ENCODE results near the gene TBCK.

DNA sequence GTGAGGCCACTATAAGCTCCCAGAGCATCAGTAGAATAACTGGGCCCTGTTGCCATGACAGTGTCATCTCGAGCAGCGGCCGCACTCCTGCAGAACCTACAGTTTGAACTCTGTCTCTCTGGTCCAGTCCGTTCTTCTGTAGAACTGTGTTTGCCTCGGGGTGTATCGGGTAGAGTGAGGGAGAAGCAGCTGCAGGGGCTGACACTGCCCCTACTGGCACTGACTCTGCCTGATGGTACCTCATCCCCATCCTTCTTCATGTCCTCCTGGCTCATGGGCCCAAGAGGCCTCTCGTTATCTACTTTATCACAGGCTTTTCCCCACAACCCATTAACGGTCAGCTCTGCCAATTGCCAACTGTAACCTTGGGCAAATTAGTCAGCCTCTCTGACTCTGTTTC, 324.3 kb downstream of the TBCK start:
- TF ChIP-seq, protein P1, sequence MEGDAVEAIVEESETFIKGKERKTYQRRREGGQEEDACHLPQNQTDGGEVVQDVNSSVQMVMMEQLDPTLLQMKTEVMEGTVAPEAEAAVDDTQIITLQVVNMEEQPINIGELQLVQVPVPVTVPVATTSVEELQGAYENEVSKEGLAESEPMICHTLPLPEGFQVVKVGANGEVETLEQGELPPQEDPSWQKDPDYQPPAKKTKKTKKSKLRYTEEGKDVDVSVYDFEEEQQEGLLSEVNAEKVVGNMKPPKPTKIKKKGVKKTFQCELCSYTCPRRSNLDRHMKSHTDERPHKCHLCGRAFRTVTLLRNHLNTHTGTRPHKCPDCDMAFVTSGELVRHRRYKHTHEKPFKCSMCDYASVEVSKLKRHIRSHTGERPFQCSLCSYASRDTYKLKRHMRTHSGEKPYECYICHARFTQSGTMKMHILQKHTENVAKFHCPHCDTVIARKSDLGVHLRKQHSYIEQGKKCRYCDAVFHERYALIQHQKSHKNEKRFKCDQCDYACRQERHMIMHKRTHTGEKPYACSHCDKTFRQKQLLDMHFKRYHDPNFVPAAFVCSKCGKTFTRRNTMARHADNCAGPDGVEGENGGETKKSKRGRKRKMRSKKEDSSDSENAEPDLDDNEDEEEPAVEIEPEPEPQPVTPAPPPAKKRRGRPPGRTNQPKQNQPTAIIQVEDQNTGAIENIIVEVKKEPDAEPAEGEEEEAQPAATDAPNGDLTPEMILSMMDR (IDR thresholded peaks at IDR 0.05), result no peak
- no peak for TF ChIP-seq EZH2 (IDR thresholded peaks at IDR 0.05; ENCODE audit: borderline replicate concordance, insufficient read depth, low read depth, low read length, poor library complexity, severe bottlenecking)

Data from B cell (primary cell).